ENCODE data around the gene RAB6B. TPM values are rescaled to one million over a fixed set of nuclear protein-coding genes. Genes with fewer than 3 reads are reported as not detected.

RAB6B gene
- total RNA-seq, 1 experiment from 2014 or later: 14.1 TPM

DNA sequence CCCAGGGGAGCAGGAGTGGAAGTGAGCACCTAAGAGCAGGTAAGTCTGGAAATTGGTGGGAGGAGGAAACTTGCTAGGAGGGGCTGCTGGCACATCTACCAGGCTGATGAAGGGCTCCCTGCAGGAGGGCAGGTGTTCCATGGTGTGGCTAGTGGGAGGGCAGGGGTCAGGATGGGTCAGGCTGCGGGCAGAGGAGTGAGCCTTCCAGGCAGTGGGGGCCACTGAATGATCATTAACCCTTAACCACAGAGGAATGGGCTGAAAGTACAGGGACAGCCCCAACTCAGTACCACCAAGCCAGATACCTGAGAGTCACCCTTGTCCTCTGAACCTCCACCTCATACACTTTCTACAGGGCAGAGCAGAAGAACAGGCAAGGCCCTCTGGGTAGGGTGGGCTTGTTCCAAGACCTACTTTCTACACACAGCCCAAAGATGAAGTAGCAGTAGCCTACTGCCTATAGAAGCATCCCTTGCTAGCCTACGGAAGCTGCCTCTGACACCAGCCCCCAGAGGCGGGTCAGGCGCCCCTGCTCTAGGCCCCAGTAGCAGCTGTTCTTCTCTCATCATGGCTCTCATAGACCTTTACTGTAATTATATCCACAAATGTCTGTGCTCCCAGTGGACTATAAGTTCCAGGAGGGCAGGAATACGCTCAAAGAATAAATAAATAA is 4.6 kb downstream of the RAB6B start:
- Histone ChIP-seq H3K27me3 (ENCODE audit: insufficient read depth, low read length) (no peaks in the 10 kb centered on the region), H3K9ac (ENCODE audit: low read length) (no peak overlapping the region), H3K36me3 (ENCODE audit: control insufficient read depth in 1 of 2, insufficient read depth in 2 of 2, low read length in 2 of 2) (no peaks in the 10 kb centered on the region), H2AFZ (ENCODE audit: low read depth, low read length, poor library complexity, severe bottlenecking) (no peak overlapping the region), H3K4me1 (ENCODE audit: control insufficient read depth in 1 of 2, insufficient read depth in 2 of 2, low read length in 2 of 2) (peaks cover 6 to 10% of the 10 kb centered on the region in 2 experiments; a peak in 3 of 4 replicates), H3K79me2 (ENCODE audit: insufficient read depth, low read length) (no peaks in the 10 kb centered on the region), H3K9me2 (ENCODE audit: insufficient read depth) (no peaks in the 10 kb centered on the region), H3K4me2 (ENCODE audit: low read length) (no peak overlapping the region), H3K27ac (ENCODE audit: low read depth, low read length) (no peak overlapping the region), H3K9me3 (ENCODE audit: control insufficient read depth in 1 of 2, insufficient read depth in 1 of 2, low read depth in 1 of 2, low read length in 2 of 2) (no peaks in the 10 kb centered on the region), H3K4me3 (replicated peaks in 1 of 2; ENCODE audit: low read depth in 1 of 2, low read length in 2 of 2) (no peak overlapping the region), H4K20me1 (ENCODE audit: insufficient read depth) (no peaks in the 10 kb centered on the region)
- TF ChIP-seq EGR1 (IDR thresholded peaks at IDR 0.05; ENCODE audit: low read depth): no peak
- no peak for TF ChIP-seq POLR2A (IDR thresholded peaks at IDR 0.05; ENCODE audit: borderline replicate concordance, extremely low read depth, insufficient read depth, insufficient read length)
- TF ChIP-seq YY1 (IDR thresholded peaks at IDR 0.05; ENCODE audit: extremely low read depth, insufficient replicate concordance, low read depth, low read length): no peak
- TF ChIP-seq ZFX (IDR thresholded peaks at IDR 0.05): no peak
- TF ChIP-seq, protein P1, sequence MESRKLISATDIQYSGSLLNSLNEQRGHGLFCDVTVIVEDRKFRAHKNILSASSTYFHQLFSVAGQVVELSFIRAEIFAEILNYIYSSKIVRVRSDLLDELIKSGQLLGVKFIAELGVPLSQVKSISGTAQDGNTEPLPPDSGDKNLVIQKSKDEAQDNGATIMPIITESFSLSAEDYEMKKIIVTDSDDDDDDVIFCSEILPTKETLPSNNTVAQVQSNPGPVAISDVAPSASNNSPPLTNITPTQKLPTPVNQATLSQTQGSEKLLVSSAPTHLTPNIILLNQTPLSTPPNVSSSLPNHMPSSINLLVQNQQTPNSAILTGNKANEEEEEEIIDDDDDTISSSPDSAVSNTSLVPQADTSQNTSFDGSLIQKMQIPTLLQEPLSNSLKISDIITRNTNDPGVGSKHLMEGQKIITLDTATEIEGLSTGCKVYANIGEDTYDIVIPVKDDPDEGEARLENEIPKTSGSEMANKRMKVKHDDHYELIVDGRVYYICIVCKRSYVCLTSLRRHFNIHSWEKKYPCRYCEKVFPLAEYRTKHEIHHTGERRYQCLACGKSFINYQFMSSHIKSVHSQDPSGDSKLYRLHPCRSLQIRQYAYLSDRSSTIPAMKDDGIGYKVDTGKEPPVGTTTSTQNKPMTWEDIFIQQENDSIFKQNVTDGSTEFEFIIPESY (IDR thresholded peaks at IDR 0.05; ENCODE audit: extremely low read depth, insufficient replicate concordance, low read length): no peak
- TF ChIP-seq RAD21 (IDR thresholded peaks at IDR 0.05; ENCODE audit: low read depth): no peak
- ChIA-PET CTCF (no interaction called here), POLR2A (no interaction called here), RAD21 (ENCODE audit: low non-redundant PET in 1 of 2, low total read pairs in 2 of 2, uncharacterized antibody in 2 of 2, unreplicated experiment in 2 of 2) (no interaction called here)
- no peak for DNase-seq (ENCODE audit: low read depth, low spot score)
- no peak for ATAC-seq
- intact Hi-C loops (cut with micrococcal nuclease): no loop called here
- BruUV-seq (replicated peaks): no TSS peak

DNA sequence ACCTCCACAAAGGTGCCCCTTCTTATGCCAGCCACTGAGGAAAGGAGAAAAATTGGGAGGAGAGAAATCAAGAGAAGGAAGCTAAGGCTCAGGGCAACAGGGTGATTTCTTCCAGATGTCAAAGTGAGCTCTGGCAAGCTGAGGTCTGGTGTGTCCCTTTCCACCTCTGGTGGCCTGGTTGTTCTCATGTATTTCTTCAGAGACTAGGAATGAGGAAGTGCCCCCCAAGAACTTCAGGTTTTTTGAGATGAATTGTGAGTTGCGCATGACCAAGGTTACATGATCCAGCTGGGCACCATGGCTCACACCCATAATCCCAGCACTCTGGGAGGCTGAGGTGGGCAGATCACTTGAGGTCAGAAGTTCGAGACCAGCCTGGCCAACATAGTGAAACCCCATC is 5.6 kb downstream of the RAB6B start:
- Histone ChIP-seq H3K36me3 (ENCODE audit: control insufficient read depth in 1 of 2, insufficient read depth in 2 of 2, low read length in 2 of 2) (no peaks in the 10 kb centered on the region), H3K79me2 (ENCODE audit: insufficient read depth, low read length) (no peaks in the 10 kb centered on the region), H3K9me3 (ENCODE audit: control insufficient read depth in 1 of 2, insufficient read depth in 1 of 2, low read depth in 1 of 2, low read length in 2 of 2) (no peaks in the 10 kb centered on the region), H3K27me3 (ENCODE audit: insufficient read depth, low read length) (no peaks in the 10 kb centered on the region), H3K9ac (ENCODE audit: low read length) (no peak overlapping the region), H3K9me2 (ENCODE audit: insufficient read depth) (no peaks in the 10 kb centered on the region), H4K20me1 (ENCODE audit: insufficient read depth) (no peaks in the 10 kb centered on the region), H3K4me2 (ENCODE audit: low read length) (no peak overlapping the region), H2AFZ (ENCODE audit: low read depth, low read length, poor library complexity, severe bottlenecking) (no peak overlapping the region), H3K4me1 (ENCODE audit: control insufficient read depth in 1 of 2, insufficient read depth in 2 of 2, low read length in 2 of 2) (peaks cover 6 to 7% of the 10 kb centered on the region in 2 experiments; a peak in 3 of 4 replicates), H3K27ac (ENCODE audit: low read depth, low read length) (no peak overlapping the region), H3K4me3 (replicated peaks in 1 of 2; ENCODE audit: low read depth in 1 of 2, low read length in 2 of 2) (no peak overlapping the region)
- BruUV-seq (replicated peaks): no TSS peak
- TF ChIP-seq CEBPB (IDR thresholded peaks at IDR 0.05; ENCODE audit: low read depth) (no peak), JUND (IDR thresholded peaks at IDR 0.05) (no peak), POLR2A (IDR thresholded peaks at IDR 0.05; ENCODE audit: borderline replicate concordance, extremely low read depth, insufficient read depth, insufficient read length) (no peak), EZH2 (IDR thresholded peaks at IDR 0.05) (no peak)
- TF ChIP-seq, protein P2, sequence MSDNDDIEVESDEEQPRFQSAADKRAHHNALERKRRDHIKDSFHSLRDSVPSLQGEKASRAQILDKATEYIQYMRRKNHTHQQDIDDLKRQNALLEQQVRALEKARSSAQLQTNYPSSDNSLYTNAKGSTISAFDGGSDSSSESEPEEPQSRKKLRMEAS (IDR thresholded peaks at IDR 0.05): no peak
- TF ChIP-seq, protein P3, sequence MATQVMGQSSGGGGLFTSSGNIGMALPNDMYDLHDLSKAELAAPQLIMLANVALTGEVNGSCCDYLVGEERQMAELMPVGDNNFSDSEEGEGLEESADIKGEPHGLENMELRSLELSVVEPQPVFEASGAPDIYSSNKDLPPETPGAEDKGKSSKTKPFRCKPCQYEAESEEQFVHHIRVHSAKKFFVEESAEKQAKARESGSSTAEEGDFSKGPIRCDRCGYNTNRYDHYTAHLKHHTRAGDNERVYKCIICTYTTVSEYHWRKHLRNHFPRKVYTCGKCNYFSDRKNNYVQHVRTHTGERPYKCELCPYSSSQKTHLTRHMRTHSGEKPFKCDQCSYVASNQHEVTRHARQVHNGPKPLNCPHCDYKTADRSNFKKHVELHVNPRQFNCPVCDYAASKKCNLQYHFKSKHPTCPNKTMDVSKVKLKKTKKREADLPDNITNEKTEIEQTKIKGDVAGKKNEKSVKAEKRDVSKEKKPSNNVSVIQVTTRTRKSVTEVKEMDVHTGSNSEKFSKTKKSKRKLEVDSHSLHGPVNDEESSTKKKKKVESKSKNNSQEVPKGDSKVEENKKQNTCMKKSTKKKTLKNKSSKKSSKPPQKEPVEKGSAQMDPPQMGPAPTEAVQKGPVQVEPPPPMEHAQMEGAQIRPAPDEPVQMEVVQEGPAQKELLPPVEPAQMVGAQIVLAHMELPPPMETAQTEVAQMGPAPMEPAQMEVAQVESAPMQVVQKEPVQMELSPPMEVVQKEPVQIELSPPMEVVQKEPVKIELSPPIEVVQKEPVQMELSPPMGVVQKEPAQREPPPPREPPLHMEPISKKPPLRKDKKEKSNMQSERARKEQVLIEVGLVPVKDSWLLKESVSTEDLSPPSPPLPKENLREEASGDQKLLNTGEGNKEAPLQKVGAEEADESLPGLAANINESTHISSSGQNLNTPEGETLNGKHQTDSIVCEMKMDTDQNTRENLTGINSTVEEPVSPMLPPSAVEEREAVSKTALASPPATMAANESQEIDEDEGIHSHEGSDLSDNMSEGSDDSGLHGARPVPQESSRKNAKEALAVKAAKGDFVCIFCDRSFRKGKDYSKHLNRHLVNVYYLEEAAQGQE (IDR thresholded peaks at IDR 0.05; ENCODE audit: low read depth): no peak
- TF ChIP-seq, protein P4, sequence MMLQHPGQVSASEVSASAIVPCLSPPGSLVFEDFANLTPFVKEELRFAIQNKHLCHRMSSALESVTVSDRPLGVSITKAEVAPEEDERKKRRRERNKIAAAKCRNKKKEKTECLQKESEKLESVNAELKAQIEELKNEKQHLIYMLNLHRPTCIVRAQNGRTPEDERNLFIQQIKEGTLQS (IDR thresholded peaks at IDR 0.05): no peak
- no peak for ATAC-seq
- CTCF ChIA-PET: no interaction called here
- RAD21 ChIA-PET (ENCODE audit: low non-redundant PET in 1 of 2, low total read pairs in 2 of 2, uncharacterized antibody in 2 of 2, unreplicated experiment in 2 of 2): no interaction called here
- intact Hi-C loops (cut with micrococcal nuclease): no loop called here
- DNase-seq (ENCODE audit: low read depth, low spot score): no peak
- POLR2A ChIA-PET: no interaction called here

Data from HCT116 (cell line).